Peyer's patch (tissue), 4 donors: ENCODE data around the gene LIM2. TPM values are rescaled to one million over a fixed set of nuclear protein-coding genes. Genes with fewer than 3 reads are reported as not detected.

Experiments
- DNase-seq, 3 donors: peaks; one replicate each; pipeline ENCODE4 v3.0.0-alpha.2; 2017 to 2019
- H3K27ac ChIP-seq, 4 donors: fragments of 200-600 bp; sonication (generic); one replicate each; pipeline ENCODE4 v1.5.1; 2016 to 2019
- H3K27me3 ChIP-seq, 2 donors: fragments of 200-600 bp; sonication (generic); one replicate each; pipeline ENCODE4 v1.5.1; 2019
- H3K36me3 ChIP-seq, 3 donors: fragments of 200-600 bp; sonication (generic); one replicate each; pipeline ENCODE4 v1.5.1; 2016 to 2019
- H3K4me1 ChIP-seq, 4 donors: fragments of 200-600 bp; sonication (generic); one replicate each; pipeline ENCODE4 v1.5.1; 2016 to 2019
- H3K4me3 ChIP-seq, 4 donors: fragments of 200-600 bp; sonication (generic); 1 replicate in 3 of 4; 2 replicates in 1 of 4; pipeline ENCODE4 v1.5.1; 2016 to 2019; ENCODE audit warnings: mild to moderate bottlenecking in 1 of 4
- H3K9me3 ChIP-seq, 4 donors: fragments of 200-600 bp; sonication (generic); one replicate each; pipeline ENCODE4 v1.5.1; 2016 to 2019; ENCODE audit warnings: mild to moderate bottlenecking in 1 of 4
- CTCF ChIP-seq, 6 experiments: fragments of 450-650 bp in 4 of 6; fragments of 200-600 bp in 2 of 6; sonication (generic) in 1 of 6; IDR thresholded peaks; one replicate each; pipeline ENCODE4 v1.5.1; 2017 to 2019; ENCODE audit warnings: antibody characterized with exemption in 6 of 6, mild to moderate bottlenecking in 3 of 6, moderate library complexity in 1 of 6
- POLR2A ChIP-seq, 2 donors: fragments of 450-650 bp; IDR thresholded peaks; one replicate each; pipeline ENCODE4 v1.5.1; 2017; ENCODE audit warnings: antibody characterized with exemption in 2 of 2, mild to moderate bottlenecking in 2 of 2, moderate library complexity in 2 of 2
- total RNA-seq, 4 donors: library from RNA; depleted of rRNA; stranded (reverse); fragments of >200 nt; gene quantifications; one replicate each; pipeline ENCODE4 v1.1.0, GENCODE V29; 2016

Gene LIM2
- total RNA-seq, 4 donors from 2014 or later = not detected

- no peaks in the 10 kb centered on the region for H3K36me3 ChIP-seq
These were observed 50.5 kb downstream of the LIM2 start for GRCh38 chr19:51337141-51337860.

GRCh38 chr19:51333836-51334460 lies 53.8 kb downstream of the LIM2 start:
- H3K27me3 ChIP-seq = no peaks in the 10 kb centered on the region
- no peak overlapping the region for H3K27ac ChIP-seq
- TF ChIP-seq POLR2A (IDR thresholded peaks at IDR 0.05) (no peak), CTCF (IDR thresholded peaks at IDR 0.05) (no peak)
- no peaks in the 10 kb centered on the region for H3K36me3 ChIP-seq
- no peak for DNase-seq
- H3K9me3 ChIP-seq = peaks cover 0 to 3% (median 0%) of the 10 kb centered on the region in 4 donors
- H3K4me3 ChIP-seq = no peak overlapping the region
- no peaks in the 10 kb centered on the region for H3K4me1 ChIP-seq

More at GRCh38 chr19:51337141-51337860, 50.5 kb downstream of the LIM2 start:
- Histone ChIP-seq H3K9me3 (peaks cover 0 to 1% (median 0%) of the 10 kb centered on the region in 4 donors), H3K27me3 (no peaks in the 10 kb centered on the region), H3K27ac (no peak overlapping the region), H3K4me1 (peaks cover 0 to 15% (median 6%) of the 10 kb centered on the region in 4 donors), H3K4me3 (no peak overlapping the region)
- TF ChIP-seq CTCF (IDR thresholded peaks at IDR 0.05) (no peak), POLR2A (IDR thresholded peaks at IDR 0.05) (no peak)
- no peak for DNase-seq

GRCh38 chr19:51331716-51332115 lies 56.1 kb downstream of the LIM2 start:
- H3K4me1 ChIP-seq = peaks cover 0 to 11% (median 2%) of the 10 kb centered on the region in 4 donors
- no peak for TF ChIP-seq CTCF (IDR thresholded peaks at IDR 0.05)
- H3K27ac ChIP-seq = no peak overlapping the region
- H3K27me3 ChIP-seq = peaks cover 0 to 11% of the 10 kb centered on the region in 2 donors
- H3K36me3 ChIP-seq = no peaks in the 10 kb centered on the region
- no peak for DNase-seq
- H3K9me3 ChIP-seq = peaks cover 0 to 3% (median 0%) of the 10 kb centered on the region in 4 donors
- no peak overlapping the region for H3K4me3 ChIP-seq

GRCh38 chr19:51331193-51331592 lies 56.6 kb downstream of the LIM2 start:
- no peak overlapping the region for H3K4me3 ChIP-seq
- peaks cover 0 to 3% (median 0%) of the 10 kb centered on the region in 4 donors for H3K9me3 ChIP-seq
- H3K27ac ChIP-seq = no peak overlapping the region
- no peak for DNase-seq
- no peaks in the 10 kb centered on the region for H3K36me3 ChIP-seq
- TF ChIP-seq CTCF (IDR thresholded peaks at IDR 0.05) (no peak), POLR2A (IDR thresholded peaks at IDR 0.05) (no peak)
- H3K4me1 ChIP-seq = peaks cover 0 to 11% (median 2%) of the 10 kb centered on the region in 4 donors
- H3K27me3 ChIP-seq = peaks cover 0 to 11% of the 10 kb centered on the region in 2 donors

- H3K27me3 ChIP-seq = peaks cover 0 to 11% of the 10 kb centered on the region in 2 donors
- TF ChIP-seq POLR2A (IDR thresholded peaks at IDR 0.05) (no peak), CTCF (IDR thresholded peaks at IDR 0.05) (no peak)
- peaks cover 0 to 11% (median 2%) of the 10 kb centered on the region in 4 donors for H3K4me1 ChIP-seq
- no peaks in the 10 kb centered on the region for H3K36me3 ChIP-seq
- peaks cover 0 to 3% (median 0%) of the 10 kb centered on the region in 4 donors for H3K9me3 ChIP-seq
- H3K4me3 ChIP-seq = no peak overlapping the region
- H3K27ac ChIP-seq = no peak overlapping the region
- DNase-seq = no peak
These were observed 57.4 kb downstream of the LIM2 start for GRCh38 chr19:51330366-51330765.

Other genes starting within 250 kb of the LIM2 start
- gene SIGLEC7, start 245.7 kb downstream of the LIM2 start, total RNA-seq = not detected
- gene CD33, start 162.9 kb downstream of the LIM2 start, total RNA-seq = 10 to 100 TPM in 1 of 4 donors, 1 to 10 TPM in 1, under 1 TPM in 1, not detected in 1; 0.88 to 22.3 (median 2.4) TPM
- gene SIGLECL1, start 136.9 kb downstream of the LIM2 start, total RNA-seq = not detected
- gene IGLON5, start 76.3 kb downstream of the LIM2 start, total RNA-seq = not detected
- gene VSIG10L, start 45.8 kb downstream of the LIM2 start, total RNA-seq = 1 to 10 TPM in 3 of 4 donors, not detected in 1; 2.5 to 6.5 (median 5.2) TPM
- gene ETFB, start 21.6 kb downstream of the LIM2 start, total RNA-seq = 100 to 1,000 TPM; 125 to 305 (median 154) TPM
- gene CLDND2, start 19.0 kb downstream of the LIM2 start, total RNA-seq = not detected
- gene NKG7, start 15.3 kb downstream of the LIM2 start, total RNA-seq = 1 to 10 TPM in 2 of 4 donors, not detected in 2; 1.2 to 1.8 TPM
- gene C19orf84, start 2.6 kb upstream of the LIM2 start, total RNA-seq = not detected
- gene SIGLEC10, start 29.7 kb upstream of the LIM2 start, total RNA-seq = 10 to 100 TPM in 1 of 4 donors, 1 to 10 TPM in 2, under 1 TPM in 1; 0.53 to 35.5 (median 3.0) TPM
- 10 to 100 TPM in 1 of 4 donors, under 1 TPM in 3; 0.18 to 13.2 (median 0.52) TPM for gene SIGLEC8, start 70.5 kb upstream of the LIM2 start, total RNA-seq
- 1 to 10 TPM; 2.4 to 4.4 (median 2.5) TPM for gene CEACAM18, start 90.6 kb upstream of the LIM2 start, total RNA-seq
- gene SIGLEC12, start 113.8 kb upstream of the LIM2 start, total RNA-seq = 1 to 10 TPM in 2 of 4 donors, not detected in 2; 2.5 to 3.3 TPM
- gene SIGLEC6, start 143.7 kb upstream of the LIM2 start, total RNA-seq = 10 to 100 TPM in 1 of 4 donors, 1 to 10 TPM in 2, not detected in 1; 2.7 to 19.8 (median 6.8) TPM
- gene ZNF175, start 183.3 kb upstream of the LIM2 start, total RNA-seq = 10 to 100 TPM; 11.9 to 27.2 (median 16.0) TPM
- gene SIGLEC5, start 242.4 kb upstream of the LIM2 start, total RNA-seq = 1 to 10 TPM in 1 of 4 donors, under 1 TPM in 1, not detected in 2; 0.57 to 9.1 TPM